Fibroblast of skin of left biceps (primary cell): ENCODE measurements around the gene FBXO7.

Experiments
- DNase-seq, 2 experiments: peaks; one replicate each; pipeline ENCODE4 v3.0.0-alpha.2; 2013; ENCODE audit warnings: low read depth in 2 of 2

FBXO7 gene

GRCh38 chr22:32531931-32532819 is 57.6 kb downstream of the FBXO7 start:
- peak; percentile 60 to 66 for DNase-seq

DNA sequence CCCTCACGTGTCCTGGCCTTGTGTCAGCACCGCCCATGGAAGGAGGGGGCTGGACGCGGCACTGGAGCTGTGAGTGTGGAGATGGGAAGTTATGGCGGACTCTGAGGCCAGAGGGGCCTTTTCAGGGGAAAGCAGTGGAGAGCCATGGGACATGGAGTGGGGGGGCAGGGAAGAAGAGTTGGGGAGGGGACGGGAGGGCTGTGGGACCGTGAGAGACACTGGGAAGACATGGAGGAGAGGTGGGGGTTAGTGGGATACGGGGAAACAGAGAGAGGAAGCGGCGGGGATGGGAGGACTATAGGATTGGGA is 58.2 kb downstream of the FBXO7 start:
- no peak for DNase-seq

- no peak for DNase-seq
Measured at GRCh38 chr22:32533265-32534111, 58.9 kb downstream of the FBXO7 start.

DNA sequence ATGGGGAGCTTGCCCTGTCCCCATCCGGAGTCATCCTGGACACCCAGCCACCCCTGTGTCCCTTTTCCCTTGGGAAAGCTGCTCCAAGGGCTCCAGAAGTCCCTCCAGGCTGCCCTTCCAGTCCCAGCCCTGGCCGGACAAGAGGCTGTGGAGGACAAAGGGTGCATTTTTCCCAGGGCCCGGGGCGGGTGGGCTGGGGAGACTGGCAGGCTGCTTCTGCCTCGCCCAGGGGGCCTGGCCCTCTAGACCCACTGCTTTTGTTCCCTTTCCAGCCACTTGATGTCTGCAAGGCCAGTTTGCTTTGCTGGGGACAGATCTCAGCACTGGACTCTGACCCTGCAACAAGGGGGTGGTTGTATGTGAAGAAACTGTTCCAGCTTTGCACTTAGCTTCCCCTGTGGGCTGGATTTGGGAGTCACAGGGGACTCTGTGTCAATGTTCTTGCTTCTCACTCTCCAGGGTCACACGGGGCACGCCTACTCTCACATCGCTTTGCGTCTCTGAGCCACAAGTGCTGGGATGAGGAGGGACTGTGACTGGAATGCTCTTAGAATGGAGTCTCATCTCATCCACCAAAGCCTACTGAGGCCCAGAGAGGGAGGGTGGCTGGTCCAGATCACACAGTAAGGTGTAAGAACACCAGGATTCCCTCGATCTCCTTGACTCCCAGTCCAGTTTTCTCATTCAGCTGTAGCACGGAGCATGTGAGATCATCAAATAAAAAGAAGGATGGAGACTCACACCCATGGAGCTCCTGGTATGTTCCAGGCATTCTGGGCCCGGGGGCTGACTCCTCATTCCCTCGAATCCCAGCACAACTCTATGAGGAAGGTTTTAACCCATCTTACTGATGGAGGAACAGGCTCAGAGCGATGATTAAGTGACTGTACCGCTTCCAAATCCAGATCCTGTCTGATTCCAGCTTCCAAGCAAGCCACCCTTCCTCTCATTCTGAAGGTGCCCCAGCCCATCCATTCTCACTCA is 59.9 kb downstream of the FBXO7 start:
- no peak for DNase-seq

DNA sequence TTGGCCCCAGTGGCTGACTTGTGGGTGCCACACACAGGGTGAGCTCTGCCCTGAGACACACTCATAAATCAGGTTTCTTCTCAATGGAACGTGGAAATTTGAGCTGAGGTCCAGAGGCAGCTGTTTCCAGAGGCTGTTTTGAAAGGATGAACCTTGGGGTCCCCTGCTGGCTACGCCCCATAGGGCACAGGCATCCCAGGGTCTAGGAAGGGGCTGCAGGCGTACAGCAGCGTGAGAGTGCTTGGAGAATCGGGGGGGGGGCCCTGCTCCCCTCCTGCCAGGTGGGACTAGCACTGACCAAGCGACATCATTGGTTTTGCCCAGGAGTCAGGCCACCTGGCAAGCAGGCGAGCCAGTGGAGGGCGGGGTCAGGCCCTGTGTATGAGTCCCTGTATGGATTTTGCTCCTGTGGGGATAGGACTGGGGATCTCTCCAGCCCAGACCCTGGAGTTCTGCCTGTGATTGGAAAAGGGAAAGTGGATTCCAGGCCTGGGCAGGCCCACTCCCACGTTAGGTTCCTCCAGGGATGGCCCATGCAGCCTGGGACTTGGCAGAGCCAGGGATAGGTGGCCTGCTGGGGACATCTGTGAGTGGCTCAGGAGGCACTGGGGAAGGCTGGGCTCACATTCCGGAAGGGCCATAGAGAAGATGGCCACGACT is 61.0 kb downstream of the FBXO7 start:
- DNase-seq = no peak

DNA sequence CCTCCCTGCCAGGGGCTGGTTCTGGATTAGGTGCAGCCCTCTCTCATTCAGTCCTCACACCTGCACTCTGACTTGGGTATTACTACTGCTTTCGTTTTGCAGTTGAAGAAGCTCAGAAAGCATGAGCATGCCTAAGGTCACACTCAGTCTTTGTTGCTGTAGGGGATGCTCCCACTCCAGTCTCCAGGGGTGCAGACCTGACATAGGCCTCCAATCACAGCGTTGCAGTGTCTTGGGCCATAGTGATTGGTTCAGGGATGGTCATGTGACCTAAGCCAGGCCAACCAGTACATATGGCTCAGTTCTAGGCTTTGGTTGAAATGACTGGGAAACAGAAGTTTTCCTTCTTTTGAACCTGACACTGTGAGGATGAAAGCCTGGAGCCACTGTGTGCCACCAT is 61.7 kb downstream of the FBXO7 start:
- no peak for DNase-seq

DNA sequence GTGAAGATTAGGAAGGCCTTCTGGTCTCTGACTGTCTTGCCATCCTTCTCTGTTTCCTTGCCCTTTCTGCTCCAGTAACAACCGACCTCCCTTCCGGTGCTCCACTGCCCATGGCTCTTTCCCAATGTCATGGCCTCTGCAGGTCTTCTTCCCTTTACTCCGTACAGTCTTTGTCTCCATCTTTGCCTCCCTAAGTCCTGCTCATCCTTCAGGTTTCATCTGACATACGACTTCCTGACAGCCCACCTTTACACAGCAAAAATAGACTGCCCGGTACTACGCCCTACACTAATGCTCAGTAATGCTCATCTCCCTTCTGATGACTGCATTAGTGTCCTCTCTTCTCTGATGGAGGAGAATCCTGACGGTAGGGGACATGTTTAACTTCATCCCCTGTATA is 63.9 kb downstream of the FBXO7 start:
- no peak for DNase-seq

DNA sequence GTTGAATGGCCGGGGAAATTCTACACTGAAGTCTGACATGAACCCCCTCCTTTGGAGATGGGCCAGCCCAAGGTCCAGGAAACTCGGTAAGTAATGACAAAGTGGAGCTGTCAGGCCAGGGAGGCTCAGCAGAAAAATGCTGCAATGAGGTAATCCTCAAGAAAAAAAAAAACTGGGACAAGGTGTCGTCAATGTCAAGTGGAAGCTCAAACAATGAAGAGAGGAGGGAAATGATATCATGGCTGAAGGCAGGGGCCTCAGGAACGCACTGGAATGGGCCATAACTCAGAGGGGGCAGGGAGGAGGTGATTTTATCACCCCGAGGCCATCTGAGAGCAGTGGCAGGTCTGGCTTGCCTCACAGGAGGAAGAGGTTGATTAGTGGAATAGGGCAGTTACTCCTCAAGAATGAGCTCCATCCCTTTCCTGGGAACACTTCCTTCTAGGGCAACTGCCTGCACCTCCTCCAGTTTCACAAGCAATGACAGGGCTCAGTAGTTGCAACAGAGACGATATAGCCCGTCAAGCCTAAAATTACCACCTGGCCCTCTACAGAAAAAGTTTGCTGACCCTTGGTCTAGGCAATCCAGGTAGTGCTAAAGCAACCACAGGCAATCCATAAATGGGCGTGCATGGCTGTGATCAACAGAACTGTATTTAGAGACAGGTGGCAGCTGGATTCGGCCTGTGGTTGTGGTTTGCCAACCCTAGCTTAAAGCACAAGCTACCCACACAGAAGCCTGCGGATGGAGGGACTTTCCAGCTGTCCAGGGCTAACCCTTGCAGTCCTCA is 65.2 kb downstream of the FBXO7 start:
- DNase-seq = no peak

GRCh38 chr22:32541481-32541880 is 66.9 kb downstream of the FBXO7 start:
- no peak for DNase-seq

GRCh38 chr22:32542066-32542676 is 67.6 kb downstream of the FBXO7 start:
- no peak for DNase-seq

- no peak for DNase-seq
Measured at GRCh38 chr22:32542677-32543357, 68.2 kb downstream of the FBXO7 start.

DNA sequence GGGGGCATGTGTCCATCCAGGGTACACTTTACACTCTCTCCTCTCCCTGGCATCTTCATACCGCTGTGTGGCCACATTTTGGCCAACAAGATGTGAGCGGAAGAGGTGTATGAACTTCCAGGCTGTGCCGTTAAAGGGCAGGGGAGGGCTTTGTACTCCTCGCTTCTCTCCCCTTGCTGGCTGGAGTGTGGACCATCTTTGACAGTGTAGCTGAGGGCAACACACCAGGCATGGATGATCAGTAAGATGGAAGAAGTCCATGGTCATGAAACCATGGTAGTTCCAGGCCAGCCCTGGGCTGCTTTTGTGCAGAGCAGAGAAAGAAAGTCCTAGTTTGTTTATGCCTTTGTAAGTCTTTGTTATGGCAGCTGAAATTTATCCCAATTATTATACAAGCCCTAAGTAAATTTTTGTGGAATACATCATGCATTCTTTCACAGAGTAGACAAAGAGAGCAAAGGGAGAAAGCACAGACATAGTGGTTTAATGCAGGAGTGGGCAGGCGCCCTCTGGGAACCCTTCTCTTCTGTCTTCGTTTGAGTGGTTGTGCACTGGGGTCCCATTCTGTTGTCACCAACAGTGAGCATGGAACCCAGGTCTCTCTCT is 70.4 kb downstream of the FBXO7 start:
- DNase-seq = no peak

DNA sequence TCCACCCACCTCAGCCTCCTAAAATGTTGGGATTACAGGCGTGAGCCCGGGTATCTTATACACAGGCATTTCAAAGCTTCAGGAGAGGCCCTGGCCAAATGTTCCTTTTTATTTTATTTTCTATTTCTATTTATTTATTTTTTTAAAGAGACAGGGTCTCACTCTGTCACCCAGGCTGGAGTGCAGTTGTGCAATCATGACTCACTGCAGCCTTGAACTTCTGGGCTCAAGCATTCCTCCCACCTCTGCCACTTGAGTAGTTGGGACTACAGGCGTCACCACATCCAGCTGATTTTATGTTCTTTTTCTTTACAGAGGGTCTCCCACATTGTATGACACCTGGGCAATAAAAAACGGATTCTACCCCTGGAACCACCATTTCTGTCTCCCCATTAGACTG is 71.2 kb downstream of the FBXO7 start:
- DNase-seq = no peak

DNA sequence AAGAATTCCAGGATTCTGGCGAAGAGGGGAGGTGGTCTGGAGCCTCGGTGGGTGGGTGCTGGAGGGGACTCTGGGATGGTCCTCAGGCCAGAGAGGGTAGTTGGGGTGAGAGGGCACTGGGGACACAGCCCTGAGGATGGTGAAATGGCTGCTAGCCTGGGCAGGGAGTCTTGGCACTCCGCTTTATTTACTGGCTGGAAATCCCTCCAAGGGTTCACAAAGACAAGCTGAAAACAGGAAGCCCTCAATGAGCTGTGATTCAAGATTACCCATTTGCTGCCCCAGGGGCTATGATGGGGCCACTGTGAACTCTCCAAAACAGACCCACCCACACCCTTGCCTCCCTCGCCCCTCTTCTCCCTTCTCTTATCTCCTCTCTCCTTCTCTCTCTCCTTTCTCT is 71.9 kb downstream of the FBXO7 start:
- DNase-seq = no peak

GRCh38 chr22:32546935-32547334 is 72.3 kb downstream of the FBXO7 start:
- no peak for DNase-seq

DNA sequence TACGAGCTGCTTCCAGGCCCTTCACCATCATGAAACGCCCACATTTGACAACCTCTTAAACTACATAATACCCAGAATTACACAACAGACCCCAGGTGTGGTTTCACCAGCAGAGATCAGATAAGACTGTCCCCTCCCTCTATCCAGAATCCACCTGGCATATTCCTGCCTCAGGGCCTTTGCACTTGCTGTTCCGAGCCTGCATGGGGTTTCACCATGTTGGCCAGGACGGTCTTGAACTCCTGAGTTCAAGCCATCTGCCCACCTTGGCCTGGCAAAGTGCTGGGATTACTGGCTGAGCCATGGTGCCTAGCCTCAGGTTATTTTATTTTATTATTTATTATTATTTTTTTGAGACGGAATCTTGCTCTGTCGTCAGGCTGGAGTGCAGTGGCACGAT is 73.4 kb downstream of the FBXO7 start:
- DNase-seq = no peak
